GM18870 (cell line): ENCODE data around the gene LTA.
"Not testable (repeated sequence)": the region's sequence is repeated elsewhere in the genome, so short reads cannot be mapped to it uniquely, and the experiment has no call there.

Experiments used
- ATAC-seq: cut with Tn5 transposase; IDR thresholded peaks from one replicate; pipeline ENCODE4 v1.9.1; 2021; ENCODE audit warnings: moderate library complexity; ENCODE audit not compliant: unreplicated experiment

LTA gene

GRCh38 chr6:31586008-31586407 is 13.9 kb downstream of the LTA start, which contains the start of gene LST1:
TSS of gene LST1 (plus strand) at chr6:31586277. CDS start at chr6:31587300, 1,023 bp downstream.
- ATAC-seq = no peak

- no peak for ATAC-seq
Measured at GRCh38 chr6:31586599-31587281, 14.7 kb downstream of the LTA start.

- ATAC-seq = no peak
Measured at GRCh38 chr6:31587791-31588777, 16.0 kb downstream of the LTA start.

GRCh38 chr6:31588871-31589650 is 17.0 kb downstream of the LTA start:
- no peak for ATAC-seq

- ATAC-seq = not testable (repeated sequence)
Measured at GRCh38 chr6:31590691-31591090, 18.6 kb downstream of the LTA start.

- no peak for ATAC-seq
Measured at GRCh38 chr6:31592396-31592771, 20.3 kb downstream of the LTA start.

- ATAC-seq = no peak
Measured at GRCh38 chr6:31597006-31597405, 24.9 kb downstream of the LTA start.

GRCh38 chr6:31607317-31607716 is 35.2 kb downstream of the LTA start:
- no peak for ATAC-seq

- ATAC-seq = no peak
Measured at GRCh38 chr6:31609519-31610406, 37.7 kb downstream of the LTA start.

- ATAC-seq = no peak
Measured at GRCh38 chr6:31610968-31611367, 38.9 kb downstream of the LTA start.

GRCh38 chr6:31614075-31614619 is 42.1 kb downstream of the LTA start:
- ATAC-seq = no peak

- no peak for ATAC-seq
Measured at GRCh38 chr6:31614684-31615578, 42.8 kb downstream of the LTA start, which contains the start of gene AIF1. TSS of gene AIF1 (plus strand) at chr6:31615234. CDS start at chr6:31615330, 96 bp downstream.

- ATAC-seq = no peak
Measured at GRCh38 chr6:31615748-31616147, 43.7 kb downstream of the LTA start.

GRCh38 chr6:31617010-31617409 is 44.9 kb downstream of the LTA start:
- ATAC-seq = no peak

- peak; percentile 84 for ATAC-seq
Measured at GRCh38 chr6:31619805-31620585, 47.9 kb downstream of the LTA start.

GRCh38 chr6:31620586-31621319 is 48.7 kb downstream of the LTA start, which contains the start of gene PRRC2A:
TSS of gene PRRC2A (plus strand) at chr6:31620715. CDS start at chr6:31622790, 2,075 bp downstream.
- ATAC-seq = peak; percentile 17

GRCh38 chr6:31621320-31621939 is 49.3 kb downstream of the LTA start:
- no peak for ATAC-seq
